Keratinocyte (primary cell): ENCODE measurements around the gene ATP2B2.

Source experiments
- EZH2 ChIP-seq: IDR thresholded peaks from one replicate; pipeline ENCODE4 v1.6.1; 2012; ENCODE audit warnings: inconsistent platforms, mild to moderate bottlenecking, low read length, moderate library complexity
- TF ChIP-seq, protein P1 (sequence below), 3 experiments: IDR thresholded peaks in 1 of 3; conservative IDR thresholded peaks in 1 of 3; optimal IDR thresholded peaks in 1 of 3; 2 replicates in 2 of 3; 3 replicates in 1 of 3; pipeline versions ENCODE3 to v1.5.1; 2011; ENCODE audit warnings: low read length in 3 of 3, mild to moderate bottlenecking in 3 of 3, moderate library complexity in 2 of 3, control low read depth in 1 of 3, inconsistent platforms in 1 of 3; ENCODE audit not compliant: insufficient read depth in 2 of 3; ENCODE audit errors: extremely low read depth in 1 of 3

DNA sequence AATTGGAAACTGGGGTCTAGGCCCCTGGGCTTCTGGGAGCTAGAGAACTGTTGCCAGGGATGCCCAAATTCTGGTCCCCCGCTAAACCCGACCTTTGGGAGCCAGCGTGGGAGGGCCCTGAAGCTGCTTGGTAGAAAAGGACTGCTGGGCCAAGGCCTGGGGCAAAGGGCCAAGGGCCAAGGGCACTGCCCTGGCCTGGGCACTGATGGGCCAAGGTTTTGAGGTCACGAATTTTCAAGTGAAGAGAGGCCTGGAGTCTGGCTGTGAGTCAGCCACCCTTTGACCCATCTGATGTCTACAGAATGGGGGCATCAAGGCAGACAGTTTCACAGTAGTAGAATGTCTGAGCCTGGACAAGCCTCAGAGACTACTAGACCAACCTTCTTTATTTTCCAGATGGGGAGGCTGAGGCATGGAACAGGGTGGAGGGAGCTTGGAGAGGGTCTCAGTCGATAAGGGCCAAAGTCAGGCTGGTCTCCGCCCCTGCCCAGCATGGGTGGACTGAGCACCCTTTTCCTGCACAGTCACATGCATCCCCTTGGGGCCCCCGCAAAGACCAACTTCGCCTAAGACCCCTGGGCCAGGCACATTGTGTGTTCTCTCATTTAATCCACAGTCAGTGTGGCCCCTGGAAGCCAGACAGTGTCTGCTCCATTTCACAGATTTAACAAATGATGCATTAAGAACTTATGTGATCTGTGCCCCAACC, 66.3 kb downstream of the ATP2B2 start:
- TF ChIP-seq, protein P1, sequence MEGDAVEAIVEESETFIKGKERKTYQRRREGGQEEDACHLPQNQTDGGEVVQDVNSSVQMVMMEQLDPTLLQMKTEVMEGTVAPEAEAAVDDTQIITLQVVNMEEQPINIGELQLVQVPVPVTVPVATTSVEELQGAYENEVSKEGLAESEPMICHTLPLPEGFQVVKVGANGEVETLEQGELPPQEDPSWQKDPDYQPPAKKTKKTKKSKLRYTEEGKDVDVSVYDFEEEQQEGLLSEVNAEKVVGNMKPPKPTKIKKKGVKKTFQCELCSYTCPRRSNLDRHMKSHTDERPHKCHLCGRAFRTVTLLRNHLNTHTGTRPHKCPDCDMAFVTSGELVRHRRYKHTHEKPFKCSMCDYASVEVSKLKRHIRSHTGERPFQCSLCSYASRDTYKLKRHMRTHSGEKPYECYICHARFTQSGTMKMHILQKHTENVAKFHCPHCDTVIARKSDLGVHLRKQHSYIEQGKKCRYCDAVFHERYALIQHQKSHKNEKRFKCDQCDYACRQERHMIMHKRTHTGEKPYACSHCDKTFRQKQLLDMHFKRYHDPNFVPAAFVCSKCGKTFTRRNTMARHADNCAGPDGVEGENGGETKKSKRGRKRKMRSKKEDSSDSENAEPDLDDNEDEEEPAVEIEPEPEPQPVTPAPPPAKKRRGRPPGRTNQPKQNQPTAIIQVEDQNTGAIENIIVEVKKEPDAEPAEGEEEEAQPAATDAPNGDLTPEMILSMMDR (optimal IDR thresholded peaks at IDR 0.05 in 1 of 3, IDR thresholded peaks at IDR 0.05 in 1 of 3, conservative IDR thresholded peaks at IDR 0.05 in 1 of 3; ENCODE audit: extremely low read depth in 1 of 3, insufficient read depth in 2 of 3, low read length in 3 of 3): no peak
- TF ChIP-seq EZH2: no peak
